ENCODE results near the gene PDS5A.
"Not testable (repeated sequence)": the region's sequence is repeated elsewhere in the genome, so short reads cannot be mapped to it uniquely, and the experiment has no call there.

Gene PDS5A

DNA sequence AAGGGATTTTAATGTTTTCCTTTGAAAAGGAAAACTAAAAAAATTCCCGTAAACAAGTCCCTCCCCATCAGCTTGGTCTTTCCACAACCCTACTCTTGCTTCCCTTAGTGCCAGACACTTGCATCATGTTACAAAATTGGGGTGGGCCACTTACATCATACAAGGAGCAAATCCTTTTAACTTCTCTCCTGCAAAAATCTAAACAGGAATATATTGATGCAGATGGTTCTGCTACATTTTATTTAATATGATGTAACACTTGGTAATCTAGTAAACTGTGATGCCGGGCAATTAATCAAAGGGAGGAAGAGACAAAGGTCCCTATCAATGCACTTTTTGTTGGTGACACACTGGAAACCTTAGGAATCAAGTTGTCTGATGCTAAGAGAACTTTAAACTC is 154.5 kb downstream of the PDS5A start:
- DNase-seq: no peak

DNA sequence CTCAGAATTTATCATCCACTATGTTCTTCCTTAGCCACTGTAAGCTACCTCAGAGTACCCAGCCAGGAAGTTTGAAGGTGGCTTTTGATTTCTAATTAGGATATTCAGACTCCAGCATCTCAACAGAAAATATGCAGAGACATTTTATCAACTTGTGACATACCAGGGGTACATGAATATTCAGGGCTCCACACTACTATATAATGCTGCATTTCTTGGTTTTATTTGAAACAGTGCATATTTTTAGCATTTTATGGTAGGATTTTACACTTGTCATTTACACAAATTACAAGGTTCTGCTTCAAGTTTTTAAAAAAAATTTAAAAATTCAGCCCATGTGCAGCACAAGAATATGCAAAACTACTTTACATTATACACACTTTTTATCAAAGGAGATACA is 155.0 kb downstream of the PDS5A start:
- no peak for DNase-seq

DNA sequence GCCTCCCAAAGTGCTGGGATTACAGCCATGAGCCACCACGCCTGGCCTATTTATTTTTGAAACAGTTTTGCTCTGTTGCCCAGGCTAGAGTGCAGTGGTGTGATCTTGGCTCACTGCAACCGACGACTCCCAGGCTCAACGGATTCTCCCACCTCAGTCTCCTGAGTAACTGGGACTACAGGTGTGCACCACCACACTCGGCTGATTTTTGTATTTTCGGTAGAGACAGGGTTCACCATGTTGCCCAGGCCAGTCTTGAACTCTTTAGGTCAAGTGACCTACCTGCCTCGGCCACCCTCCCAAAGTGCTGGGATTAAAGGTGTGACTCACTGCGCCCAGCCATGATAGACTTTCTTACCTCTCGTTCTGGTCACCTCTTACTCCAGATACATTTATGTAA is 155.8 kb downstream of the PDS5A start:
- no peak for DNase-seq

DNA sequence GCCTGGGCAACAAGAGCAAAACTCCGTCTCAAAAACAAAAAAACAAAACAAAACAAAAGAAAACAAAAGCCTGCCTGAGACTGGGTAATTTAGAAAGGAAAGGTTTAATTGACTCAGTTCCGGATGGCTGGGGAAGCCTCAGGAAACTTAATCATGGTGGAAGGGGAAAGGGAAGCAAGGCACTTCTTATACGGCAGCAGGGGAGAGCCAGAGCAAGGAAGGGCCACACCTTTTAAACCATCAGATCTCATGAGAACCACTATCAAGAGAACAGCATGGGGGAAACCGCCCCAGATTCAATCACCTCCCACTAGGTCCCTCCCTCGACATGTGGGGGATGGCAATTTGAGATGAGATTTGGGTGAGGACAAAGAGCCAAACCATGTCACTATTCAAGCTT is 157.5 kb downstream of the PDS5A start:
- no peak for DNase-seq

DNA sequence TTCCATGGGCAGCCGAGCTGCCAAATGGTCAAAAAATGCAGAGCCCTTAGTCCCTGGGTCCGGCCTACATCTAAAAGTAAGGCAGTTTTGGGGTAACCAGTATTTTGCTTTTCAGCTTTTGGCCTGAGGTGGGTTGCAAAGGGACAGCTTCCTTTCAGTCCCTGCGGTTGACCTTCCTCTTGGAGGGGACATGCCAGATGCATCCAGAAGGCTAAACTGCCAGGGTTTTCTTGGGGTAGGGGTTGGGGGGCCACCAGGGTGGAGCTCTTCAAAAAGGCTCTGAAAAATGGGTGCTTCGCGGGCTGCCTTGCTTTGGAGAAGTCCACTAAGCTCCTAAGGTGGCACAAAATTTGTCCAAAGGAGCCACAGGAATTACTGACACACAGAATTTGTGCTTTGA is 159.1 kb downstream of the PDS5A start:
- DNase-seq: no peak

DNA sequence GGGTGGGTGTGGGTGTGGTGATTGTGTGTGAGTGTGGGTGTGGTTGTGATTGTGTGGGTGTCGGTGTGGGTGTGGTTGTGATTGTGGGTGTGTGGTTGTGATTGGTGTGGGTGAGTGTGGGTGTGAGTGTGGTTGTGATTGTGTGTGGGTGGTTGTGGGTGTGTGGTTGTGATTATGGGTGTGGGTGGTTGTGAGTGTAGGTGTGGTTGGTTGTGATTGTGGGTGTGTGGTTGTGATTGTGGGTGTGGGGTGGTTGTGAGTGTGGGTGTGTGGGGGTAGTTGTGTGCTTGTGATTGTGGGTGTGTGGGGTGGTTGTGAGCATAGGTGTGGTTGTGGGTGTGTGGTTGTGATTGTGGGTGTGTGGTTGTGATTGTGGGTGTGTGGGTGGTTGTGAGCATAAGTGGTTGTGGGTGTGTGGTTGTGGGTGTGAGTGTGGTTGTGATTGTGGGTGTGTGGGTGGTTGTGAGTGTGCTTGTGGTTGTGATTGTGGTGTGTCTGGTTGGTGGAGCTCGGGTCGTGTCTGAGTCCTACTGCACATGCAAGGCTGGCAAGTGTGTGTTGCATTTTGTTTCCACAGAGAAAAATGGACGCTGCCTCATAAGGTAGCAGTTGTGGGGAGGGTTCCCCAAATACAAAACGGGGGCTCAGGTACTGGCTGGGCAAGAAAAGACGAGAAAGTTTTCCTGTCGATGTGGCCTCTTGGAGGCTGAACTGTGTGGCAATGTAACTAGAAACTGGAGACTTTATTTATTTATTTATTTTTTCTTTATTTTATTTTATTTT is 163.1 kb downstream of the PDS5A start:
- peak; percentile 25 for DNase-seq

DNA sequence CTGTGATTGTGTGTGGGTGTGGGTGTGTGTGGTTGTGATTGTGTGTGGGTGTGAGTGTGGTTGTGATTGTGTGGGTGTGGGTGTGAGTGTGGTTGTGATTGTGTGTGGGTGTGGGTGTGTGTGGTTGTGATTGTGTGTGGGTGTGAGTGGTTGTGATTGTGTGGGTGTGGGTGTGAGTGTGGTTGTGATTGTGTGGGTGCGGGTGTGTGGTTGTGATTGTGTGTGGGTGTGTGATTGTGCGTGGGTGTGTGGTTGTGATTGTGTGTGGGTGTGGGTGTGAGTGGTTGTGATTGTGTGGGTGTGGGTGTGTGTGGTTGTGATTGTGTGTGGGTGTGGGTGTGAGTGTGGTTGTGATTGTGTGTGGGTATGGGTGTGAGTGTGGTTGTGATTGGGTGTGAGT is 163.9 kb downstream of the PDS5A start:
- DNase-seq: not testable (repeated sequence)

DNA sequence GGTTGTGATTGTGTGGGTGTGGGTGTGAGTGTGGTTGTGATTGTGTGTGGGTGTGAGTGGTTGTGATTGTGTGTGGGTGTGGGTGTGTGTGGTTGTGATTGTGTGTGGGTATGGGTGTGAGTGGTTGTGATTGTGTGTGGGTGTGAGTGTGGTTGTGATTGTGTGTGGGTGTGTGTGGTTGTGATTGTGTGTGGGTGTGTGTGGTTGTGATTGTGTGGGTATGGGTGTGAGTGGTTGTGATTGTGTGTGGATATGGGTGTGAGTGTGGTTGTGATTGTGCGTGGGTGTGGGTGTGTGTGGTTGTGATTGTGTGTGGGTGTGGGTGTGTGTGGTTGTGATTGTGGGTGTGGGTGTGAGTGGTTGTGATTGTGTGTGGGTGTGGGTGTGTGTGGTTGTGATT is 164.7 kb downstream of the PDS5A start:
- not testable (repeated sequence) for DNase-seq

DNA sequence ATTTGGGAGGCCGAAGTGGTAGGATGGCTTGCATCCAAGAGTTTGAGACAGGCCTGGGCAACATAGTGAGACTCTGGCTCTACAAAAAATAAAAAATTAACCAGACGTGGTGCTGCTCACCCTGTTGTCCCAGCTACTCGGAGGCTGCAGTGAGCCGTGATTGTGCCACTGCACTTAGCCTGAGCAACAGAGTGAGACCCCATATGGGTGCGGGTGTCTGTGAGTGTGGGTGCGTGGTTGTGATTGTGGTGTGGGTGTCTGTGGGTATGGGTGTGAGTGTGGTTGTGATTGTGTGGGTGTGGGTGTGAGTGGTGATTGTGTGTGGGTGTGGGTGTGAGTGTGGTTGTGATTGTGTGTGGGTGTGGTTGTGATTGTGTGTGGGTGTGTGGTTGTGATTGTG is 165.2 kb downstream of the PDS5A start:
- no peak for DNase-seq

DNA sequence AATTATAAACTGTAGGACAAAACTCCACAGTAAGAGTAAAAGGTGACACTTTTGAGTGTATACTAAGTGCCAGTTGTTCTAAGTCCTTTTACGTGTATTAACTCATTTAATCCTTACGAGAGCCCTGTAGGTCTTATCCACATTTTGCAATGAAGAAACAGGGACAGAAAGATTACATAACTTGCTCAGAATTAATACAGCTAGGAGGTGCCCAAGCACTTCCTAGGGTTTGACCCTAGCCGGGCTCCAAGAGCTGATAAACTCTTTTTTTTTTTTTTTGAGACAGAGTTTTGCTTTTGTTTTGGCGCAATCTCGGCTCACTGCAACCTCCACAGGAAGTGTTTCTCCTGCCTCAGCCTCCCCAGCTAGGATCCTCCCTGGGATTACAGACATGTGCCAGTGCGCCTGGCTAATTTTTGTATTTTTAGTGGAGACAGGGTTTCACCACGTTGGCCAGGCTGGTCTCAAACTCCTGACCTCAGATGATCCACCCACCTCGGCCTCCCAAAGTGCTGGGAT is 169.4 kb downstream of the PDS5A start:
- no peak for DNase-seq

DNA sequence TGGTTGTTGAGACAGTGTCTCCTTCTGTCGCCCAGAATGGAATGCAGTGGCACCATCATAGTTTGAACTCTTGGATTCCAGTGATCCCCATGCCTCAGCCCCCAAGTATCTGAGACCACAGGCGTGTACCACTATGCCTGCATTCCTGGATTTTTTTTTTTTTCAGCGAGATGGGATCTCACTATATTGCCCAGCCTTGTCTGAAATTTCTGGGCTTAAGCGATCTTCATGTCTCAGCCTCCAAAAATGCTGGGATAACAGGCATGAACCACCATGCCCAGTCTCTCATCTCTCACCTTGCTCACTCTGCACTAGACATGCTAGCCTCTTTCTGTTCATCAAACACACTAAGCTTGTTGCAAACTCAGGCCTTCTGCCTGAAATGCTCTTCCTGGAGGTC is 175.7 kb downstream of the PDS5A start:
- DNase-seq: no peak

DNA sequence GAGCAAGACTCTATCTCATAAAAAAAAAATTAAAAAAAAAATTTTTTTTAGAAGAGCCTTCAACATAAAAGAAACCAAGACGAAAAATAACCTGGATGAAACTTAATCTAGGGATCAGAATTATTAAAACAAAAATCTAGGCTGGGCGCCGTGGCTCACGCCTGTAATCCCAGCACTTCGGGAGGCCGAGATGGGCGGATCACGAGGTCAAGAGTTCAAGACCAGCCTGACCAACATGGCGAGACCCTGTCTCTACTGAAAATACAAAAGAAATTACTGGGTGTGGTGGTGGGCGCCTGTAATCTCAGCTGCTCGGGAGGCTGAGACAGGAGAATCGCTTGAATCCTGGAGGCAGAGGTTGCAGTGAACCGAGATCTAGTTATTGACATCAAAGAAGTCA is 184.7 kb downstream of the PDS5A start:
- DNase-seq: not testable (repeated sequence)

DNA sequence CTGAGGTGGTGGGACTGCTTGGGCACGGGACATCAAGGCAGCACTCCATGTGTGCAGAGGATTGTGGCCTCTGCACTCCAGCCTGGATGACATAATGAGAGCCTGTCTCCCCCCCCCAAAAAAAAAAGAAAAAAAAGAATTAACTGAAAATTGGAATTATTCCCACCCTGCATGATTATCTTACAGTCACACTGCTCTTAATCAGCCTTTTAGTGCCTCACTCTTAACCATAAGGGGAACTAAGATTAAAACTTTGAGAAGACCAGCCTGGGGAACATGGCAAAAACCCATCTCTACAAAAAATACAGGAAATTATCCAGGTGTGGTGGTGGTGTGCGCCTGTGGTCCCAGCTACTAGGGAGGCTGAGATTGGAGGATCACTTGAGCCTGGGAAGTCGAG is 185.2 kb downstream of the PDS5A start:
- no peak for DNase-seq

DNA sequence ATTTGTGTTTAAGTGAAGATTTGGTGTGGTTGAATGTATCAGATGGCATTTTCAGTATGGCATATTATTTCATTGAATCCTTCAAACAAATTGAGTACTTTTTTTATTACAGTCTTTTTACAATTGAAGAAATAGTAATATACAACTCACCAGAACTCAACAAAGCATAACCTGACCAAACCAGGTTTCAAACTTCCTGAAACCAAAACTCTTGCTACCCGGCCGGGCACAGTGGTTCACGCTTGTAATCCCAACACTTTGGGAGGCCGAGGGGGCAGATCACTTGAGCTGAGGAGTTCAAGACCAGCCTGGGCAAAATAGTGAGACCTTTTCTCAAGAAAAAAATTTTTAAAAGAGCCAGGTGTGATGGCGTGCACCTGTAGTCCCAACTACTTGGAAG is 185.6 kb downstream of the PDS5A start:
- DNase-seq: no peak

DNA sequence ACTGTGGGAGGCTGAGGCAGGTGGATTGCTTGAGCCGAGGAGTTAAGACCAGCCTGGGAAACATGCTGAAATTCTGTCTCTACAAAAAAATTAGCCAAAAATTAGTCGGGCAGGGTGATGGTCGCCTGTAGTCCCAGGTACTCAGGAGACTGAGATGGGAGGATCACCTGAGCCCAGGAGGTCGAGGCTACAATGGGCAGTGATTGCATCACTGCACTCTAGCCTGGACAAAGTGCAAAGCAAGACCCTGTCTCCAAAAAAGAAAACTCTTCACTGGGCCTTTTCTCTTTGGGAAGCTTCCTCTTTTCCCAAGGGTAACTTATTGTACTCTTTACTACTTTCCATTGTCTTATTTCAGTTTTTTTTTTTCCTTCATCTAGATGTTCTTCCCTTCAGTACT is 190.9 kb downstream of the PDS5A start:
- no peak for DNase-seq

DNA sequence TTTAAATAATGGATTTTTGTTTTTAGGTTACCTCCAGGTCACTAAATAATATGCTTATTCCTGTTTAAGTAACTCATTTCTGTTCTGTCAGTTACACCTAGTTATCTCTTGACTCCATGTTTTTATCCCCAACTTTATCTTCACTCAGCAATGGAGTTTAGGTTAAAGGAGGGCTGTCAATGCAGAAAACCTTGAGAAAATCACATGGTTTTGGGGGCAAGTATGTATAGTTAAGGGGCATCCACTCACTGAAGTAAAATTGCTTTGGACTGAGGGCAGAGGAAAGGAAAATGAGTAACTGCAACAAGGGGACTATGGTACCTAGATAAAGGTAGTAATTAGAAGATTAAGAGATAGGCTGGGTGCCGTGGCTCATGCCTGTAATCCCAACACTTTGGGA is 192.6 kb downstream of the PDS5A start:
- no peak for DNase-seq

DNA sequence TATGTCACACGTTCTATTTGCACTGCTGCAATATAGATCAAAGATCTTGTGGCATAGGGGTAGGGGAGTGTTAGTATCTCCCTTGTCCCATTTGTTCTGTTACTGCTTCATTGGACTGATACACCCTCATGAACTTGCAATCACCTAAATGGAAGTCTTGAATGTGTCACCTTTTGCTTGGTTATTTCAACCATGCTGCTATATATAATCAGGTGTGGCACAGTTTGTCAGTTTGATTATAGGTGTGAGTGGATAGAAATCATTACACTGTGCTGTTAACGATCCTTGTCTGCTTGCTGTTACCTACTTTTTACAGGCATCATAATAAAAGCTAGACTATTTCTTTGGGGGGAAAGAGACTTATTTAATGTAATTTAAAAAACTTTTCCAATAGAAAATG is 195.7 kb downstream of the PDS5A start:
- DNase-seq: not testable (repeated sequence)
